ENCODE results near the gene ATAD5.
"Not testable (repeated sequence)": the region's sequence is repeated elsewhere in the genome, so short reads cannot be mapped to it uniquely, and the experiment has no call there.

ATAD5 gene

GRCh38 chr17:30910151-30910550, 78.4 kb downstream of the ATAD5 start:
- not testable (repeated sequence) for DNase-seq

GRCh38 chr17:30913955-30914354, 82.2 kb downstream of the ATAD5 start:
- no peak for DNase-seq

DNA sequence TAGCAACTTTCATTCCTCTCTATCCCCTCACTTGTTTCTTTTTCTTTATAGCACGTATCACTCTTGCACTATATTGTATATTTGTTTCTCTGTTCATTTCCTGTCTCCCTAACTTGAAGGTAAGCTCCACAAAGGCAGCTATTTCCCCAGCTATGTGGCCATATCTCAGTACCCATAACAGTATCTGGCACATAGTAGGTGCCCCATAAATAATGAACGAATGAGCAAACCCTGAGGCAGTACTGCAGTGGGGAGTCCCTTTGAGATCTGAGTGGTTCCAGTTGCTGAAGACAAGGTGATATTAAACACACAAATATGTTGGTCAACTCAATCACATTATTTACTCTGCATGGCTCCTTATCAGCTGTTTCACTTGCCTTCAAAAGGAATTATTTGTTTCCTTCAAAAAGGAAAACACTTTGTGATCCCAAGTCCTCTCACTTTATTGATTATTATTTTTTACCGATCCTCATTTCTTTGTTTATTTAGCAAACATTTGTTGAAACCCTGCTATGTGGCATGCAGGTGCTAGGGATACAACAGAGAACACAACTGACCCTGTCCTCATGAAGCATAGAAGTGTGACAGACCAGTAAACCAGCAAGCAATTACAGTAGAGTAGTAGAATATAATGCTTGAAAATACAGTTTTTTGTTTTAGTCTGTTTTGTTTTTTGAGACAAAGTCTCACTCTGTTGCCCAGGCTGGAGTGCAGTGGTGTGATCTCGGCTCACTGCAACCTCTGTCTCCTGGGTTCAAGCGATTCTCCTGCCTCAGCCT, 84.3 kb downstream of the ATAD5 start:
- DNase-seq, result no peak

DNA sequence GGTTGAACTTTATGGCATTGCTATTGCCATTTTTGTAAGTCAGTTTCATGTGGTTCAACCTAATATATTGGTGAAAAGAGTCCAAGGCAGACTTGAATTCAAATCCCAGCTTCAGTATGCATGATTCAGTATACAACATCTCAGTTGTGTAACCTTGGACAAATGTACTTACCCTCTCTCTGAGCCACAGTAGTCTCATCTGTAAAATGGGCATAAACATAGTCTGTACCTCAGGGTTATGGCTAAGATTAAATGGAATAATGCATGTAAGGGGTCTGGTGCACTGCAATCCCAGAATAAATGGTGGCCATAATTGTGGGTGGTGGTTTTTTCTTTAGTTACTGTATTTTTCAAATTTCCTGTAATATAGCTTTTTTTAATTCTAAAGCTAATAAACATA, 85.3 kb downstream of the ATAD5 start:
- no peak for DNase-seq

DNA sequence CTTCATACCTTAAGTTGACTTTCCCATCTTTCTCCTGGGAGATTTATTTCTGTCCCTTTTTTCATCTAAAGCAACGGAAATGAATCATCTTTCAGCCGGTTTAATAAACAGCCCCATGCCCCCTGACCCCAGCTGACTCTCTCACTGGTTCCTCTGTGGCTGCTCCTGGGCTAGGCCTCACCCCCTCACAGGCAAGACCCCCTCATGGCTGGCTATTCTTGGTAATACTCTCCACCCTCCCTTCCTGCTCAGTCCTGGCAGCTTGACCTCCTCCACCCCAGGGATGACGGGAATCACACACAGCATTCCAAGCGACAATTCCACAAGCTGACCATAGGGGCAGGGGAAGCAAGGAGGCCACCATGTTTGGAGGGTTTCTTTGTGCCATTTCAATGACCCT, 88.5 kb downstream of the ATAD5 start:
- no peak for DNase-seq

- DNase-seq, result no peak
Observed at GRCh38 chr17:30920683-30921543, 89.1 kb downstream of the ATAD5 start.

DNA sequence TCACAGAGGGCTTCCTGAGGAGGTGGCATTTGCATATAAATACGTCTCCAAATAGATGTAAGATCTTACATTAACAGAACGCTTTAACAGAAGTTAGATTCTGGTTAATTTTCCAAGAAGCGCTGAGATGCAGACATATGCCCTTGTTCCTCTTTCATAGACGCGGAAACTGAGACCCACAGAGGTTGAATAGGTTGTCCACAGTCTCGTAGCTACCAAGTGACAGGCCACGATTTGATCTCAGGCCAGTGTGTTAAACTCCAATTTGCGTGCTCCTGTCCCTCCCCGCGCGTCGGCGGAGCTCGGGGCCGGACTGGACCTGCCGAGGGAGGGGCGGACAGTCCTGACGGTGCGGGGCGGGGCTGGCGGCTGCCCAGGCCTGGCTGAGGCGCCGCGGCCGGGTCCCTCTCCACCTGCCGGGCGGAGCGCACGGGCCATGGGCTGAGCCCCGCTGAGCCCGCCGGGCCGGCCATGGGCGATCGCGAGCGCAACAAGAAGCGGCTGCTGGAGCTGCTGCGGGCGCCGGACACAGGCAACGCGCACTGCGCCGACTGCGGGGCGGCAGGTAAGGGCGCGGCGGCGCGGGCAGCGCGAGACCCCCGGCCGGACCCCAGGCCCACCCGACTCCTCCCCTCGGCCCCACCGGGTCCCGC, 89.9 kb downstream of the ATAD5 start, which contains the start of gene ADAP2:
Gene ADAP2, plus strand, starts transcription at position 402 of the 653 bp plus-strand sequence. Its CDS starts 70 bp downstream, at position 472.
- DNase-seq, result peak in 5 of 14 donors; percentile 2 to 29 (median 17)

GRCh38 chr17:30922235-30923030, 90.7 kb downstream of the ATAD5 start:
- no peak for DNase-seq

- DNase-seq, result no peak
Observed at GRCh38 chr17:30924341-30924740, 92.6 kb downstream of the ATAD5 start.

- no peak for DNase-seq
Observed at GRCh38 chr17:30926516-30926915, 94.8 kb downstream of the ATAD5 start.

- DNase-seq, result no peak
Observed at GRCh38 chr17:30927756-30928155, 96.0 kb downstream of the ATAD5 start.

- no peak for DNase-seq
Observed at GRCh38 chr17:30928584-30928983, 96.8 kb downstream of the ATAD5 start.

DNA sequence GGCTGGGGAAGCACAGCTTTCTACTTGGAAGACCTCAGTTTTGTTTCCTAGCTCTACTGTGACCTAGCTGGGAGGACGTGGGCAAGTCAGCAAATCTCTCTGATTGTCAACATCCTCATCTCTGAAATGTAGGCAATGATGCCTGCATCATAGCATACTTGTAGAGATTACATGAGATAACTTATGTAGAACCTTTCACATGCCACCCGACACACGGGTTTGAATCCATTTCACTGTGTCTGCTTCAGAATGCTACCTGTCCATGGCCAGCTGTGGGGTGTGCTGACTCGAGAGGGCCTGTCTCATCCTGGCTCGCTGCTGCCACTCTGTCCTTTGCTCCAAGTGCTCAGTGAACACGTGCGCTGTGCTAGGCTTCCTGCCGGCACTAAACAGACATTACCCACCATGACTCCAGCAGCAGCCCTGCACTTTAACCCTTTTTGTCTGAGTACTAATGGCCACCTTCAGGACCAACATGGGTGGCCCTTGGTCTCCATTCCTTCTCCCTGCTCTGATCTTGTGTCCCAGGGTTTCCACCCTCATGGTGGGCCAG, 97.4 kb downstream of the ATAD5 start:
- no peak for DNase-seq

GRCh38 chr17:30929861-30930260, 98.1 kb downstream of the ATAD5 start:
- DNase-seq, result not testable (repeated sequence)

DNA sequence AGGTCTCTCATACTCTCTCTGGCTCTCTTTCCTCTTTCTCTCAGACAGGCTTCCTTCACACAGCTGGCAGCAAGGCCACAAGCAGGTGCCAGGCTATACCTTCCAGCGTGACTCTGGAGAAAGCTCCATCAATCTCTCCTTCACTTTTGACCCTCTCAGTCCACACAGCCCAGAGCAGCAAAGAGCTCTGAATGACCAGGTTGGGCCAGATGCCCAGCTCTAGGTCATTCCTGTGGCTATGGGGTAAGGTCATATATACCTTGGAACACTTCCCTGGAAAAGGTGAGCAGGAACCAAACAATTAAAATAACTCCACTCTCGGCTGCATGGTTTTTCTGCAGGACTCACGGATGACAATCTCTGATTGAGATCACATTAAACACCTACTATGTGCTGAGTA, 98.7 kb downstream of the ATAD5 start:
- no peak for DNase-seq

DNA sequence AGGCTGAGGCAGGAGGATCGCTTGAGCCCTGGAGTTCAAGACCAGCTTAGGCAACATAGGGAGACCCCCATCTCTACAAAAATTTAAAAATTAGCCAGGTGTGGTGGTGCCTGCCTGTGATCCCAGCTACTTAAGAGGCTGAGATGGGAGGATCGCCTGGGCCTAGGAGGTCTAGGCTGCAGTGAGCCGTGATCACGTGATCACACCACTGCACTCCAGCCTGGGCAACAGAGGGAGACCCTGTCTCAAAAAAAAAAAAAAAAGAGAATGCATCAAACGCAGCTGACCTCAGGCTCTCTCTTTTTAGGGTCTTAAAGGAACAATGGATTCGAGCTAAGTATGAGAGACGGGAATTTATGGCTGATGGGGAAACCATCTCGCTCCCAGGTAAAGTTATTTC, 99.8 kb downstream of the ATAD5 start:
- not testable (repeated sequence) for DNase-seq

- DNase-seq, result no peak
Observed at GRCh38 chr17:30933966-30934365, 102.2 kb downstream of the ATAD5 start.

GRCh38 chr17:30939051-30939689, 107.4 kb downstream of the ATAD5 start:
- DNase-seq, result no peak

- no peak for DNase-seq
Observed at GRCh38 chr17:30942308-30943079, 110.7 kb downstream of the ATAD5 start.
